HepG2 (cell line): Measurements from ENCODE around the gene YIPF4.

ENCODE experiments used
- ADNP ChIP-seq: sonication (generic); formaldehyde crosslinking; IDR thresholded peaks from 2 replicates; pipeline ENCODE4 v1.4.0; 2020; ENCODE audit warnings: missing genetic modification reagents
- BCLAF1 ChIP-seq: fragments of 450-650 bp; IDR thresholded peaks from 2 replicates; pipeline ENCODE4 v1.6.1; 2017; ENCODE audit warnings: mild to moderate bottlenecking
- CEBPB ChIP-seq: IDR thresholded peaks from 2 replicates; pipeline ENCODE4 v1.6.1; 2011; ENCODE audit warnings: low read depth, low read length, improper control_type of control experiment, borderline replicate concordance
- CTCF ChIP-seq: sonication (generic); formaldehyde crosslinking; IDR thresholded peaks from 2 replicates; pipeline ENCODE4 v1.5.0; 2020; ENCODE audit warnings: mild to moderate bottlenecking, missing genetic modification reagents, moderate library complexity
- GABPA ChIP-seq, 2 experiments: IDR thresholded peaks; 2 replicates each; pipeline ENCODE4 v1.6.1; 2011 to 2016; ENCODE audit warnings: low read depth in 2 of 2, low read length in 1 of 2, missing biosample characterization in 1 of 2, missing genetic modification characterization in 1 of 2
- KLF13 ChIP-seq: sonication (generic); formaldehyde crosslinking; IDR thresholded peaks from 2 replicates; pipeline ENCODE4 v1.4.0; 2020; ENCODE audit warnings: mild to moderate bottlenecking, missing genetic modification reagents
- NONO ChIP-seq, 2 experiments: fragments of 450-650 bp in 1 of 2; sonication (generic) in 1 of 2; formaldehyde crosslinking in 1 of 2; IDR thresholded peaks in 1 of 2; conservative IDR thresholded peaks in 1 of 2; 2 replicates each; pipeline versions ENCODE4 v1.6.1 to v1.8.0; 2017 to 2022; ENCODE audit warnings: mild to moderate bottlenecking in 1 of 2, missing genetic modification reagents in 1 of 2, moderate library complexity in 1 of 2
- ZBTB7A ChIP-seq: sonication (generic); formaldehyde crosslinking; IDR thresholded peaks from 2 replicates; pipeline ENCODE4 v1.8.0; 2022; ENCODE audit warnings: mild to moderate bottlenecking, missing genetic modification reagents

GRCh38 chr2:32284321-32284720, 6.6 kb downstream of the YIPF4 start:
- TF ChIP-seq NONO (IDR thresholded peaks at IDR 0.05) = no peak
- no peak for TF ChIP-seq NONO (CRISPR knock-in tag; conservative IDR thresholded peaks at IDR 0.05)
- no peak for TF ChIP-seq CTCF
- TF ChIP-seq CEBPB = no peak
- TF ChIP-seq ADNP (CRISPR knock-in tag) = no peak
- TF ChIP-seq KLF13 (CRISPR knock-in tag) = no peak
- TF ChIP-seq ZBTB7A (CRISPR knock-in tag) = no peak
- TF ChIP-seq GABPA (IDR thresholded peaks at IDR 0.05; ENCODE audit: low read depth, low read length) = no peak
- TF ChIP-seq GABPA (CRISPR knock-in tag; IDR thresholded peaks at IDR 0.05; ENCODE audit: low read depth) = no peak
- no peak for TF ChIP-seq BCLAF1
